ENCODE data around the gene FOCAD.
"Not testable (repeated sequence)": the region's sequence is repeated elsewhere in the genome, so short reads cannot be mapped to it uniquely, and the experiment has no call there.

FOCAD gene

GRCh38 chr9:20972684-20973083, 288.6 kb downstream of the FOCAD start:
- no peak for DNase-seq (ENCODE audit: low read depth)

DNA sequence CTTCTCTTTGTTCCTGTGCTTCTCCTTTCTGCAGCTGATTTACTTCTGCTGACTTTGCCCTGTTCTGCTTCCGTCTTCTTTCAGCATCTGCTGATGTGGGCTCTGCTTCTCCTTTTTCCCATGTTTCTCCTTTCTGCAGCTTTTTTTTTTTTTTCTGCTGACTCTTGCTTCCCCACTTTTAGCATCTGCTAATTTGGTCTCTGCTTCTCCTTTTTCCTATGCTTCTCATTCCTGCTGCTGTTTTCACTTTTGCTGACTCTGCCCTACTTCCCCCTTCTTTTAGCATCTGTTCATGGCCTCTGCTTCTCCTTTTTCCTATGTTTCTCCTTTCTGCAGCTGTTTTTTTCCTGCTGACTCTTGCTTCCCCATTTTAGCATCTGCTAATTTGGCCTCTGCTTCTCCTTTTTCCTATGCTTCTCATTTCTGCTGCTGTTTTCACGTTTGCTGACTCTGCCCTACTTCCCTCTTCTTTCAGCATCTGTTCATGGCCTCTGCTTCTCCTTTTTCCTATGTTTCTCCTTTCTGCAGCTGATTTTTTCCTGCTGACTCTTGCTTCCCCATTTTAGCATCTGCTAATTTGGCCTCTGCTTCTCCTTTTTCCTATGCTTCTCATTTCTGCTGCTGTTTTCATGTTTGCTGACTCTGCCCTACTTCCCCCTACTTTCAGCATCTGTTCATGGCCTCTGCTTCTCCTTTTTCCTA, 289.3 kb downstream of the FOCAD start:
- DNase-seq (ENCODE audit: low read depth), result not testable (repeated sequence)

DNA sequence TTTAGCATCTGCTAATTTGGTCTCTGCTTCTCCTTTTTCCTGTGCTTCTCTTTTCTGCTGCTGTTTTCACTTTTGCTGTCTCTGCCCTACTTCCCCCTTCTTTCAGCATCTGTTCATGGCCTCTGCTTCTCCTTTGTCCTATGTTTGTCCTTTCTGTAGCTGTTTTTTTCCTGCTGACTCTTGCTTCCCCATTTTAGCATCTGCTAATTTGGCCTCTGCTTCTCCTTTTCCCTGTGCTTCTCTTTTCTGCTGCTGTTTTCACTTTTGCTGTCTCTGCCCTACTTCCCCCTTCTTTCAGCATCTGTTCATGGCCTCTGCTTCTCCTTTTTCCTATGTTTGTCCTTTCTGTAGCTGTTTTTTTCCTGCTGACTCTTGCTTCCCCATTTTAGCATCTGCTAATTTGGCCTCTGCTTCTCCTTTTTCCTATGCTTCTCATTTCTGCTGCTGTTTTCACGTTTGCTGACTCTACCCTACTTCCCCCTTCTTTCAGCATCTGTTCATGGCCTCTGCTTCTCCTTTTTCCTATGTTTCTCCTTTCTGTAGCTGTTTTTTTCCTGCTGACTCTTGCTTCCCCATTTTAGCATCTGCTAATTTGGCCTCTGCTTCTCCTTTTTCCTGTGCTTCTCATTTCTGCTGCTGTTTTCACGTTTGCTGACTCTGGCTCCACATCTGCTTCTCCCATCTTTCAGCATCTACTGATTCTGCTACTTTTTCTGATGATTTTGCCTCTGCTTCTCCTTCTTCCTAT, 290.3 kb downstream of the FOCAD start:
- DNase-seq (ENCODE audit: low read depth), result not testable (repeated sequence)

DNA sequence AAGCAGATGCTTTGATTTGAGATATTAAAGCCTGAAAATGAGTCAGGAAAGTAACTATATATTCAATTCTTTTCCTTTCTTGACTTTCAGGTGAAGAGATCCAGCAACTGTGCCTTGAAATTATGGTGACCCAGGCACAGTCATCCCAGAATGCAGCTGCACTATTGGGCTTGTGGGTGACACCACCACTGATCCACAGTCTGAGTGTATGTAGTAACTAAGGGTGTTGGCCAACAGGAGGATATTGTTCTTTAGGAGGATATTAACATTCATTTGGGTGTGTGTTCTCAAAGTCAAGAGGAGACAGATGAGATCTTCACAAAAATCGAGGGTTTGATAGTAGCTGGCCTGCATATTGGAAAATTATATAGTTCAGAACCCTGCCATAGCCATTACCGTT, 294.2 kb downstream of the FOCAD start:
- DNase-seq (ENCODE audit: low read depth), result no peak

DNA sequence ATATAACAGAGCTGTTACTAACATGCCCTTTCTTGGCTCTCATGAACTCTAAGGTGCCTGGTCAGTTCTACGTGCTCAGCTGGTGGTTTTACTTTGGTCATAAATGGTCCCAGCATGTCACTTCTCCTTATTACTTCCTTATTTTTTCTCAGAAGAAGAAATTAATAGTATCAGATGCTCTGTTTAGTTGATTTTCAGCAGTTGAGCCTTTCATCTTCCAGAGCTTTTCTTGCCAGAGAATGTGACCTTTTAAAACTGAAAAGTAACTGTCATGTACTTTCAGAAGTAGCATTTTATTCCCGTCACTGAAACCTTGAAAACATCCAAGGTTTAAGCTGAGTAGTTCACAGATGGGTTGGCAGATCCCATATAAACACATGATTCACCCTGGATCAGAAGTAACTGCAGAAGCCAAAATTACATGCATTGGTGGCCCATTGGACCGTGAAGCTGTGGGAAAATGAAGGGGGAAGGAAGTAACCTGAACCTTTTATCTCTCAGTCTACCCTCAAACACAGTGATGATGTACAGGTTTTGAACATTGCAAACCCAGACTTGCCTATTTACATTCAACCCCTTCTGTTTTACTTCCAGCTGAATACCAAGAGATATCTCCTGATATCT, 296.9 kb downstream of the FOCAD start:
- no peak for DNase-seq (ENCODE audit: low read depth)

- DNase-seq (ENCODE audit: low read depth), result no peak
These were observed 297.4 kb downstream of the FOCAD start for GRCh38 chr9:20981486-20981885.

DNA sequence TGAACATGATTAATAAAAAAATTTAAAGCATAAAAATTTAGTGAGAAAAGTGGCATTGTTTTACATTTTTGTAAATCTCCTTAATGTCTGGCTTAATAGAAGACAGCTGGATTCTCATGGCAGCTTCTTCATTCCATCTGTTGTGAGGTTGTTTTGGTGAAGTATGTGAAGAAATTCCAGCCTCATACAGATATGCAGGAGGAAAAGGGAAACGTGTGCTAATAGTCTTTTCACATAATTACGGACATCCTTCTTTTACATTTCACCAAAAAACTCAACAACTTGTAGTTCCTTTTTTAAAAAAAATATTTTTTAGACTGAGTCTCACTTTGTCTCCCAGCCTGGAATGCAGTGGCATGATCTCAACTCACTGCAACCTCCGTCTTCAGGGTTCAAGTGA, 300.4 kb downstream of the FOCAD start:
- no peak for DNase-seq (ENCODE audit: low read depth)

DNA sequence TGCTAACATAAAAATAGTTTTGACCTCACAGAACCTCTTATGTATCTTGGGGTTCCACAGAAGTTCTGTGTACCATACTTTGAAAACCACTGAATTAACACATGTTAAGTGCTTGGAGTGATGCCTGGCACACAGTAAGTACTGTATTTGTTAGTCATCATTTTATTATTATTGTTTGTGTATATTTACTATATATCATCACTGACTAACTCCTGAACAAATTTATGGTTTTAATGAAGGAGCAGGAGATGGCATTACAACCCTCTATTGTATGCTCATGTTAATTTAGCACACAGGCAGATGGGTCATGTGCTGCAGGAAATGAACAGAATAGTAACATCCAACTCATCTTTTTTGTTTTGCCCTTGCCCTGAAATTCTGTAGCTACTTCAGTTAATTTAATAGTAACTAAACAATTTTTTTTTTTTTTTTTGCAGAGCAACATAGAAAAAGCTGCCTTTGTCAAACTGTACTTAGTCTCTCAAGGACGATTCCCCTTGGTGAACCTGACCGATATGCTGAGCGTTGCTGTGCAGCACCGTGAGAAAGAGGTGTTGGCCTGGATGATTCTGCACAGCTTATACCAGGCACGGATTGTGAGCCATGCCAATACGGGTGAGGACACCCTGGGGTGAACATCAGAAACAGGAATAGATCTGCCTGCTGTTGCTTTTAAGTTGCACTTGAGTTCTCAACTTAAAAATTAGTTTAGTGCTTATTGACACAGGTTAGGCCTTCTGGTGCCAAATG, 302.0 kb downstream of the FOCAD start:
- no peak for DNase-seq (ENCODE audit: low read depth)

- no peak for DNase-seq (ENCODE audit: low read depth)
These were observed 303.5 kb downstream of the FOCAD start for GRCh38 chr9:20987521-20987920.

GRCh38 chr9:20988061-20988460, 304.0 kb downstream of the FOCAD start:
- DNase-seq (ENCODE audit: low read depth), result no peak

DNA sequence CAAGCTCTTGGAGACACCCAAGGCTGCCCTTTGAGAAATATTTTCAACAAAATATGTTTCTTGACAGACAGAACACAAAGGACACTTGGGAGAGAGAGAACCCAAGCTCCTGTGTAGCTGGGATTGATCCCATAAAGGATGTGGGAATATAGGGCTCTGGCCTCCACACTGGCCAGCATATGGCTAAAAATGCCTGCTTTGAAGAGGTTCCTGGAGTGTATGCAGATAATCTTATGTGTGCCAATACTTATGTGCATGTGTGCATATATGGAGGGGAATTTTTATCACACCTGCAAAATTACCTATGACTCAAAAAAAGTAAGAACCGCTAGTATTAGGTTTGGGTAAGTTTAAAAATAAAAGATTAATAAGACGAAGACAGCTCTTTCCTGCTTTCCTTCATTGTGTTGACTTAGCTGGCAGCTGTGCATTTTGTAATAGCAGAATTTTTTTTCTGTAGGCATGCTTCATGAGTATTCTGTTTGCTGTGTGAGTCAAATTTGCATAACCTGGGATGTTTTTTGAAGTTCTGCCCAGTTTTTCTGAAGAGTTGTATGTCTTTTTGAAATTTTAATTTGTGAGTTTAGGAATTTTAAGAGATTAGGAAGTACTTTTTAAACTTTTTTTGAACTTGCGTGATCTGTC, 304.7 kb downstream of the FOCAD start:
- DNase-seq (ENCODE audit: low read depth), result no peak

- no peak for DNase-seq (ENCODE audit: low read depth)
These were observed 305.9 kb downstream of the FOCAD start for GRCh38 chr9:20989923-20990341.

DNA sequence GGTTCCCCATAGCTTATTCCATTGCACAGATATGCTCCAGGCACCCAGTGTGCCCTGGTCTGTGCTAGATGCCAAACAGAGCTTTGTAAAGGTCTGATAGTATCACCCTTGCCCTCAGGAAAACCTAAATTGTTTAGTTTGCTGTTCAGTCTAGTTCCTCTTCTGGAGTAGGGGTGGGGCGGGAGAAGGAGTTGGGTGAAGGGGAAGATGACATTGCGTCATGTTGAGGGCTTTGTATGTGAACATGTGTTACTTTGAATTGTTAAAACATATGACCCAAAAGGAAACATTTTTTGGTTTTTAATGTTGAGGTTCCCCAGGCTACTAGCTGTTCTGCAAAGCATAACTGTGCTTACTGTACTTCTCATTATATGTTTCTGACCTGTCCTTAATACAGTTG, 306.8 kb downstream of the FOCAD start:
- DNase-seq (ENCODE audit: low read depth), result no peak

DNA sequence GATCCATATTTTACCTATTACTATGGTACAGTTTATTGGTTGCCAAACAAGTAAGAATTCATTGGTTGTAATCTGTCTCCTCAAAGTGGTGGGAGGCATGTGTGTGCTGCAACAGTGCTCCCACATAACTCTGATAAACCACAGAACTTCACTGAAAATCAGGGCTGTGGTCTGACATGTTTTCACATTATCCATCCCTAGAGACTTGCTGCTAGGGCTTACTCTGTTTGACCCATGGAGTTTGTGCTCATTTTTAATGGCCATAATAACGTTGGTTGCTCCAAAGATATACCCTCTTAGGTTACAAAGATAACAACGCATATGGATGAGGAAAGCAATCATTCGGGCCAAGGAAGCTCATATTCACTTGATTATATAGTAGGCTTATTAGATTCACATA, 310.4 kb downstream of the FOCAD start:
- DNase-seq (ENCODE audit: low read depth), result no peak

DNA sequence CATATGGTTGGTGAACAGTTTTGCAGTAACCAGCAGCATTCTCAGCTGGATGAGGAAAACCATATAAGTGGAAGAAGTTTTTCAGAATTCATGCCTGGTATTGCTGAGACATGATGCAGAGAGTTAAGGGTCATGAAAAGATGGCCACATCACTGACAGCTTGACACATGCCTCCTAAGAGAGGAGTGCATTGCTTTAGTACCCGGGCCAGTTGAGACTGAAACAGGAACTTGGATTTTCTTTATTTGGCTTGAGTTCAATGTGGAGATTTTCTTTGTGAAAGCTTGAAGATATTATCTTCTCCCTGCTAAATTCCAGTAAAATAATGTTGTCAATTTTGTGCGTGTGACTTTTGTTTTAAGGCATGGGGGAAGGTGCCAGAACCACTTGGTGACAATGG, 311.6 kb downstream of the FOCAD start:
- DNase-seq (ENCODE audit: low read depth), result no peak

DNA sequence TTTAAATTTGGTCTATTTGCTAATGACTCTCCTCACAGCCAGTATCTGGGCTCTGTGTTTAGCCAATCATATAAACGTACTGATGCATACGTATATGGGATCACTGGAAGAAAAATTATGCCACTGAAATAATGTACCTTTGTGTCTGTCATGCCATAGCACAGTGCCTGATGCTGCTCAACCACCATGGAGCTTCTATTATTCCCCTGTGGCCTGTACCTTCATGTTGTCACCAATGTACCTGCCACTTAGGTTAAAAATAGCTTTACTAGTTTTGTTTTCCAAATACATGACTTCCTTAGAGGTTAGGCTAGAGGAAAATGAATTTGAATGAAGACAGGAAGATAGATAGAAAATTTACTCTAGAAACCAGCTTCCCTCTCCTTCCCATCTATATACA, 312.8 kb downstream of the FOCAD start:
- DNase-seq (ENCODE audit: low read depth), result no peak

DNA sequence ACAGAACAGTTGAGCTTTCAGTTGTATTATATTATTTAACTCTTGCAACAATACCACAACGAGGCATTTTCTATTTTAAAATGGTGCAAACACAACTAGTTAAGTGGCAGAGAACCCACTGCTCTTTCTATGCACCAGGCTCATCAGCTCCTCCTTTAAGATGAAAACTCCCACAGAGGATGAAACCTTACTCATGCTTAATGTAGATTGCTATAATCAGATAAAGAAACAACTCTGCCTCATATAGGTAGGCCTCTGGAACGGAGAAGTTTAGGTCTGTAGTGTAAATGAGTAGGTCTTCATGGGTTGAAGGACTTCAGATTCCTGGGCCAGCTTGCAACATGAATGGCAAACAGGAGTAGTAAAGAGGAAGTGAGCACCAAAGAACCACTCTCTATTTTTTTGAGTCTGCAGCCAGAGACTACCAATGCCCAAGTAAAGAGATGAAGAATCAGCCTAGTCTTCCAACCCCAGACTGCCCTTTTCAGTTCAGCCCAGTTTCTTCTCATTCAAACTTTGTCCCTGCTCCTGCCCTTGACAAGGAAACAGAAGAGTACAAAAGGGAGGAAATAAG, 313.5 kb downstream of the FOCAD start:
- DNase-seq (ENCODE audit: low read depth), result no peak

DNA sequence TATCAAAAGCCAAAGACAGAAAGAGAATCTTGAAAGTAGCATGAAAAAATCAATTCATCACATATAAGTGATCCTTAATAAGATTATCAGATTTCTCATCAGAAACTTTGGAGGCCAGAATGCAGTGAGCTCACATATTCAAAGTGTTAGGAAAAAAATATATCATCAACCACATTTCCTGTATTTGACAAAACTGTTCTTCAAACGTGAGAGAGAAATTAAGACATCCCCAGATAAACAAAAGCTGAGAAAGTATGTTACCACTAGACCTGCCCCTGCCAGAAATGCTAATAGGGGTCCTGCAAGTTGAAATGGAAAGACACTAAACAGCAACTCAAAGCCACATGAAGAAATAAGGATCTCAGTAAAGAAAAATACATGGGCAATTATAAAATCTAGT, 317.5 kb downstream of the FOCAD start:
- DNase-seq (ENCODE audit: low read depth), result no peak

GRCh38 chr9:21002040-21002439, 318.0 kb downstream of the FOCAD start:
- no peak for DNase-seq (ENCODE audit: low read depth)

DNA sequence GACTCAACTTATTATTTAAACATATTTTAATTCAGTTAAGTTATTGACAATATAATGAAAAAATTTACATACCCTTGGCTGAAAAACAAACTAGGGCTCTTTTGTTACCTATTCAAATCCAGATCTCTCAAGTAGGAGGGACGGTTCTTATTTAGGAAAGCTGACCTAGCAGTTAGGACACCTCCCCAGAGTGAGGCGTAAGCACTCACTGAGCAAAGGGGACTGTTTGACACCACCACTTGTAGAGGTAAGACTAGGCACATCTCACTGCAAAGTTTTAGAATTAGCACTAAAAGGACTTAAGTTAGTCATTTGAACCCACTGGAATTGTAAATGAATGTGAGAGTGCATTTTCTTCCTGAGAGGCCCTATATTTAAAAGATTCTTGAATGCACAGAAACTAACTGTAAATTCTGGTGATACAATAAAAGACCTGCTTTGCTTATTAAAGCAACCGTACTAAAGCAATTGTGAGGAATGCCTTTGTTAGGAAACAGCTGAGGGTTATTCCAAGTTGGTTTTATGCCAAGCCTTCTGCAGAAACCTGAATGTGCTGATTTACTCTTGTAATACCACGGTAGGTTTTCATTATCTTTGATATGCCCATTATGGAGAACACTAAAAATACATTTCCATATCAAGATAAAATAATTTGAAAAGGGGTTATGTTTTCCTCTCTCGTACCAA, 331.2 kb downstream of the FOCAD start:
- no peak for DNase-seq (ENCODE audit: low read depth)

- DNase-seq (ENCODE audit: low read depth), result no peak
These were observed 331.9 kb downstream of the FOCAD start for GRCh38 chr9:21015995-21016394.
